ENCODE results near the gene LRCOL1.

DNA sequence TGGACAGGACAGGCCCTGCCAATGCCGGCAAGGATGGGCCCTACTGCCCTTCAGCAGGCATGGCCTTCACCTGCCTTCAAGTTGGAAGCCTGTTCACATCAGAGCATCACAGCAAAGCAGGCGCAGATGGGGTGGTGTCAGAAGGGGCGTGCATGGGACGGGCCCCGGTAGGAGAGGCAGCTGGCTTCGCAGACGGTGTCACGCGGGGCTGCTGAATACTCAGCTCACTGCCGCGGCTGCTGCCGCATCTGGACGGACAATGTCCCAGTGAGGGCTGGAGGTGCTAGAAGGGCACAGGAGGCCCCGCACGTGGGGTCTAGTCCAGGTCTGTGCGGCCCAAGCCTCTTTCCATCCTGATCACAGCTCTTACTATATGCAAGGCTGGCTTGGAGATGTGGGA, 42.1 kb downstream of the LRCOL1 start:
- no peak for TF ChIP-seq CTCF (IDR thresholded peaks at IDR 0.05)
- no peak for TF ChIP-seq ZFX (IDR thresholded peaks at IDR 0.05; ENCODE audit: borderline replicate concordance)
